Neuronal stem cell (in vitro differentiated cells): ENCODE measurements around the gene DSCAM. TPM values are rescaled to one million over a fixed set of nuclear protein-coding genes. Genes with fewer than 3 reads are reported as not detected.

Experiments
- small RNA-seq: library from polyadenylated mRNA; stranded (forward); fragments of <200 nt; extraction: miRNeasy Mini kit (QIAGEN cat#:217004); gene quantifications from one replicate; pipeline ENCODE3, GENCODE V24; 2013; ENCODE audit not compliant: insufficient read depth

DSCAM gene

Small RNA genes within 50 kb of the gene (small RNA-seq; reads per million reads assigned to genes)
- not detected for gene MIR4760
- not detected for gene RF00432
